Endodermal cell (in vitro differentiated cells): Measurements from ENCODE around the gene BRINP1. TPM values are rescaled to one million over a fixed set of nuclear protein-coding genes. Genes with fewer than 3 reads are reported as not detected.

ENCODE experiments used
- DNase-seq: peaks from one replicate; pipeline ENCODE4 v3.0.0-alpha.2; 2017
- H3K27ac ChIP-seq: 2 replicates; pipeline ENCODE4 v1.5.1; 2013; ENCODE audit warnings: mild to moderate bottlenecking, low read depth, low read length, moderate library complexity
- H3K27me3 ChIP-seq: 2 replicates; pipeline ENCODE4 v1.6.1; 2013; ENCODE audit warnings: mild to moderate bottlenecking, low read length, moderate library complexity; ENCODE audit not compliant: insufficient read depth, control insufficient read depth, poor library complexity, severe bottlenecking
- H3K36me3 ChIP-seq: 2 replicates; pipeline ENCODE4 v1.7.0; 2013; ENCODE audit warnings: mild to moderate bottlenecking, low read length, moderate library complexity; ENCODE audit not compliant: control insufficient read depth, insufficient read depth
- H3K4me1 ChIP-seq: one replicate; pipeline ENCODE4 v1.7.0; 2013; ENCODE audit warnings: low read length; ENCODE audit not compliant: control insufficient read depth, insufficient read depth
- H3K4me3 ChIP-seq: 2 replicates; pipeline ENCODE4 v1.5.1; 2013; ENCODE audit warnings: mild to moderate bottlenecking, low read length, moderate library complexity
- H3K9ac ChIP-seq: 2 replicates; pipeline ENCODE4 v1.6.1; 2013; ENCODE audit warnings: mild to moderate bottlenecking, low read length, moderate library complexity; ENCODE audit not compliant: poor library complexity, severe bottlenecking; ENCODE audit errors: extremely low read depth
- H3K9me3 ChIP-seq: 2 replicates; pipeline ENCODE4 v1.6.1; 2013; ENCODE audit warnings: mild to moderate bottlenecking, low read length, moderate library complexity; ENCODE audit not compliant: control insufficient read depth
- H3K27ac Mint-ChIP-seq: 2 replicates; pipeline ENCODE4 v1.8.0; 2020; ENCODE audit warnings: mixed read lengths
- H3K27me3 Mint-ChIP-seq: 2 replicates; pipeline ENCODE4 v1.8.0; 2021; ENCODE audit warnings: mild to moderate bottlenecking, mixed read lengths; ENCODE audit not compliant: insufficient read depth
- H3K36me3 Mint-ChIP-seq: 2 replicates; pipeline ENCODE4 v1.8.0; 2020; ENCODE audit warnings: low read depth, mixed read lengths
- H3K4me1 Mint-ChIP-seq: 2 replicates; pipeline ENCODE4 v1.8.0; 2020; ENCODE audit warnings: mixed read lengths
- H3K4me3 Mint-ChIP-seq: 2 replicates; pipeline ENCODE4 v1.8.0; 2020; ENCODE audit warnings: mild to moderate bottlenecking, moderate library complexity, mixed read lengths
- H3K9me3 Mint-ChIP-seq: 2 replicates; pipeline ENCODE4 v1.8.0; 2020; ENCODE audit warnings: mild to moderate bottlenecking, mixed read lengths
- WGBS, 2 experiments: methylation state at CpG; one replicate each; pipeline versions ENCODE4 v1.1.5 to v1.1.7; 2013; ENCODE audit warnings: missing lambda C conversion rate in 2 of 2, mixed read lengths in 1 of 2; ENCODE audit not compliant: insufficient coverage in 1 of 2, insufficient read length in 1 of 2; 5-methylcytosine and 5-hydroxymethylcytosine counted together
- total RNA-seq, 2 donors: library from RNA; stranded (reverse); fragmentation: NEBNext Ultra II Directional in 1 of 2; extraction: Animal tissue kit (Norgen Biotek cat#: 25700) in 1 of 2; gene quantifications; 2 replicates in 1 of 2; 3 replicates in 1 of 2; pipeline ENCODE4 v1.2.1, GENCODE V29; 2021
- TF ChIP-seq, protein P1 (sequence below): fragments of 200-600 bp; sonication (generic); conservative IDR thresholded peaks from 2 replicates; pipeline ENCODE4 v1.5.0; 2021; ENCODE audit warnings: antibody characterized with exemption, mild to moderate bottlenecking

The BRINP1 gene
- total RNA-seq, 2 donors from 2014 or later = 6.3 to 9.6 TPM

DNA sequence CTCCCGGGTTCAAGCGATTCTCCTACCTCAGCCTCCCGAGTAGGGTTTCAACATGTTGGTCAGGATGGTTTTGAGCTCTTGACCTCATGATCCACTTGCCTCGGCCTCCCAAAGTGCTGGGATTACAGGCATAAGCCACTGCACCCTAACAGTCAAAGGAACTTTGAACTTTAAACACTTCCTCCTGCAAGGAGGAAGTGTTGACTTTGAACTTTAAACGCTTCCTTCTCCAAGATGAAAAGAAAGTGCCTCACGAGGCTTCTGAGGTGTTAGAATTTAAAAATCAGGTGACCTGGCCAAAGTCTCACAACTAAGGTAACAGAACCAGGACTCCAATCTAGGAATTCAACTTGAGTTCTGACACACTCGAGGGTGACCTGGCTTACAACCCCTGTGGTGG, 150.9 kb downstream of the BRINP1 start:
- H3K27ac ChIP-seq = no peak overlapping the region
- Mint-ChIP-seq H3K27me3 (no peaks in the 10 kb centered on the region), H3K9me3 (no peaks in the 10 kb centered on the region), H3K4me3 (no peak overlapping the region), H3K4me1 (peaks cover 10% of the 10 kb centered on the region), H3K27ac (no peak overlapping the region), H3K36me3 (no peaks in the 10 kb centered on the region)
- H3K4me3 ChIP-seq = no peak overlapping the region
- H3K4me1 ChIP-seq = no peaks in the 10 kb centered on the region
- peaks cover 6% of the 10 kb centered on the region for H3K9me3 ChIP-seq
- DNase-seq = no peak
- no peaks in the 10 kb centered on the region for H3K36me3 ChIP-seq
- WGBS, 2 experiments = 92 to 94% methylated on average over 6 to 7 of the region's 7 CpGs
- no peak overlapping the region for H3K9ac ChIP-seq
- no peaks in the 10 kb centered on the region for H3K27me3 ChIP-seq
- TF ChIP-seq, protein P1, sequence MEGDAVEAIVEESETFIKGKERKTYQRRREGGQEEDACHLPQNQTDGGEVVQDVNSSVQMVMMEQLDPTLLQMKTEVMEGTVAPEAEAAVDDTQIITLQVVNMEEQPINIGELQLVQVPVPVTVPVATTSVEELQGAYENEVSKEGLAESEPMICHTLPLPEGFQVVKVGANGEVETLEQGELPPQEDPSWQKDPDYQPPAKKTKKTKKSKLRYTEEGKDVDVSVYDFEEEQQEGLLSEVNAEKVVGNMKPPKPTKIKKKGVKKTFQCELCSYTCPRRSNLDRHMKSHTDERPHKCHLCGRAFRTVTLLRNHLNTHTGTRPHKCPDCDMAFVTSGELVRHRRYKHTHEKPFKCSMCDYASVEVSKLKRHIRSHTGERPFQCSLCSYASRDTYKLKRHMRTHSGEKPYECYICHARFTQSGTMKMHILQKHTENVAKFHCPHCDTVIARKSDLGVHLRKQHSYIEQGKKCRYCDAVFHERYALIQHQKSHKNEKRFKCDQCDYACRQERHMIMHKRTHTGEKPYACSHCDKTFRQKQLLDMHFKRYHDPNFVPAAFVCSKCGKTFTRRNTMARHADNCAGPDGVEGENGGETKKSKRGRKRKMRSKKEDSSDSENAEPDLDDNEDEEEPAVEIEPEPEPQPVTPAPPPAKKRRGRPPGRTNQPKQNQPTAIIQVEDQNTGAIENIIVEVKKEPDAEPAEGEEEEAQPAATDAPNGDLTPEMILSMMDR = no peak

DNA sequence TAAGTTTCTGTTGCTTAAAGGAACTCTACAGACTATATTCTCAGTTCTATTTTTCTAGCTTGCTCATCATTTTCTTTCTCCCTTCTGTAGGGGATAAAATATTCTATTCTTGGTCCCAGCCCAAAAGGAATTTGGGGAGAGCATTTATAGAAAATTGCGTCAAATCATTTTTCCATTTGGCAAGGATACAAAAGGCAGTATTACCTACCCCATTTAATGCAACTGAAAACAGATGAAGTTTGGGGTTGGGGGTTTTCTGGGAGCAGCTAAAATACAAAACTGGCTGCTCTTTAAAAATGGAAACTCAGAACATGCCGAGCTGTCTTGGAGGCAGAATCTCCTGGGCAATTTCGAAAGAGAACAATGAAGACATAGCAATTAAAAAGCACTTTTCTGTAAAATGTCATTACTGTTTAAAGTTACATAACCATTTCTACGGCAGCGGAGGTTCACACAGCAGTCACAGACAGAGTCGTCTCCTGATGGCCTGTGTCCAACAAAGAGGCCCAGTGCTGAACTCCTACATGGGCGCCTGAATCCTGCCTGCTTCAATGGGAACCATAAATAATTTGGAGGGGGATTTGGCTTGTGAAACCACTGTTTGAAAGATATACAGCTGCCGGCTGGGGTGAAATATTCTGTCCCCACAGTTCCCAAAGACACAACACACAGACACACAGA, 152.4 kb downstream of the BRINP1 start:
- 88 to 100% methylated on average over 4 to 6 of the region's 8 CpGs for WGBS, 2 experiments
- no peaks in the 10 kb centered on the region for H3K36me3 Mint-ChIP-seq
- TF ChIP-seq, protein P1 = no peak
- H3K4me1 ChIP-seq = no peaks in the 10 kb centered on the region
- H3K27me3 ChIP-seq = no peaks in the 10 kb centered on the region
- no peak overlapping the region for H3K9ac ChIP-seq
- no peaks in the 10 kb centered on the region for H3K36me3 ChIP-seq
- no peaks in the 10 kb centered on the region for H3K27me3 Mint-ChIP-seq
- no peak for DNase-seq
- no peak overlapping the region for H3K27ac ChIP-seq
- H3K27ac Mint-ChIP-seq = no peak overlapping the region
- peaks cover 10% of the 10 kb centered on the region for H3K4me1 Mint-ChIP-seq
- H3K9me3 Mint-ChIP-seq = no peaks in the 10 kb centered on the region
- no peak overlapping the region for H3K4me3 Mint-ChIP-seq
- H3K4me3 ChIP-seq = no peak overlapping the region
- H3K9me3 ChIP-seq = peaks cover under 1% of the 10 kb centered on the region

DNA sequence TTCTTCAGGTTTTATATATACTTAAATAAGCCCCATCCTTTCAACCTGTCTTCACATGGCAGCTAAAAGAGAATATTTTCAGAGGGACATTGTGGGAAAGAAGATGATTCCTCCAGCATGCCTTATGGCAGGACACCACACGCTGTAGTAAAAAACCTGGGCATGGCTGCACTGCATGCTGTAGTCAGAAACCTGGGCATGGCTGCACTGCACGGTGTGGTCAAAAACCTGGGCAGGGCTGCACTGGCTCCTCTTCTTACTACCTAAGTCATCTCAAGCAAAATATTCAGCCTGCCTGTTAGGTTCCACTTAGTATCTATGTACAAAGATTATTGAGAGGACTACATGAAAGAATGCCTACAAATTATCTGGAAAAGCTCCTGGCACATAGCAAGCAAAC, 153.6 kb downstream of the BRINP1 start:
- H3K9me3 Mint-ChIP-seq = no peaks in the 10 kb centered on the region
- no peaks in the 10 kb centered on the region for H3K36me3 ChIP-seq
- TF ChIP-seq, protein P1 = no peak
- H3K27ac Mint-ChIP-seq = no peak overlapping the region
- H3K27ac ChIP-seq = no peak overlapping the region
- H3K4me3 ChIP-seq = no peak overlapping the region
- no peak overlapping the region for H3K9ac ChIP-seq
- H3K4me3 Mint-ChIP-seq = no peak overlapping the region
- H3K4me1 ChIP-seq = no peaks in the 10 kb centered on the region
- no peaks in the 10 kb centered on the region for H3K27me3 Mint-ChIP-seq
- WGBS, 2 experiments = 93 to 94% methylated on average over 2 of the region's 2 CpGs
- H3K4me1 Mint-ChIP-seq = peaks cover 10% of the 10 kb centered on the region
- H3K27me3 ChIP-seq = no peaks in the 10 kb centered on the region
- no peaks in the 10 kb centered on the region for H3K36me3 Mint-ChIP-seq
- no peak for DNase-seq
- H3K9me3 ChIP-seq = no peaks in the 10 kb centered on the region
